ENCODE measurements around the gene DNAJA3. TPM values are rescaled to one million over a fixed set of nuclear protein-coding genes. Genes with fewer than 3 reads are reported as not detected.

Gene DNAJA3
- total and polyA plus RNA-seq, 9 of the 15 experiments (the other 6 are each of a cell fraction or from before 2014, with no cell fraction given): 8.1 to 105 (median 79.0) TPM

DNA sequence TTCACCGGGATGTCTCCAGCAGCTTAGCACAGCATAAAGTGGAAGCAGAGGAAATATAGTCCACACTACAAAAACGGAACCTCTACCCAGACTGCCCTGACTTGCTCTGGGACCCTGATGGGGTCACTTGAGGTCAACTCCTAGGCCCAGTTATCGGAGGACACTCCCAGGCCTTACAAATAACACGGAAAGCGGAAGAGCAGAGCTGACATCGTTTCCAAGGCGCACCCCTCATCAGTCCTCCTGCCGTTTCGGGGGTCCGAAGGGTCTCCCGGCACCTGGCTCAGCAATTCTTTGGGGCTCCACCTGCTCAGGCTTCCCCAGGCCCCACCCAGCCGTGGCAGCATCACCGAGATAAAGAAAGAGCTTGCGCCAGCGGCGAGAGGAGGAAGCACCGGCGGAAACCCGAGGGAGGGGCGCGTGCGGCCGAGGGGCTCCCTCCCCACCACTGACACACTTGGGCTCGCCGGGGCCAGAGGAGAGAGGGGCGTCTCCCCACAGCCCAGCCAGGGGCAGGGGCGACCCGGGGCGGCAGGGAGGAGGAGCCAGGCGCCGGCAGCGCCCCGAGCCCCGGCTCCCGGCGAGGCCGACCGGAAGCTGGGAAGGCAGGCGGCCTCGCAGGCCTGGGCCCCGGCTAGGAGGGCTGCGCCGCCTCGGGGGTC is 10.0 kb upstream of the DNAJA3 start (continued):
- TF ChIP-seq DIDO1 (tag; IDR thresholded peaks at IDR 0.05; ENCODE audit: low read depth) (no peak), MCM2 (IDR thresholded peaks at IDR 0.05; ENCODE audit: low read depth) (no peak), NCOR1 (IDR thresholded peaks at IDR 0.05) (no peak), SMAD4 (CRISPR knock-in tag; conservative IDR thresholded peaks at IDR 0.05) (peak; percentile 54), BHLHE40 (IDR thresholded peaks at IDR 0.05; ENCODE audit: low read length) (no peak), CBFA2T3 (IDR thresholded peaks at IDR 0.05) (no peak), RBM17 (IDR thresholded peaks at IDR 0.05; ENCODE audit: borderline replicate concordance, low read depth, low read length) (no peak), HNRNPLL (IDR thresholded peaks at IDR 0.05; ENCODE audit: low read depth, low read length, poor library complexity, severe bottlenecking) (peak; percentile 38), ZKSCAN1 (IDR thresholded peaks at IDR 0.05; ENCODE audit: low read depth, low read length) (no peak), USF2 (CRISPR knock-in tag; IDR thresholded peaks at IDR 0.05) (no peak), ARNT (IDR thresholded peaks at IDR 0.05) (no peak), E2F1 (CRISPR knock-in tag; IDR thresholded peaks at IDR 0.05) (no peak), MCM3 (IDR thresholded peaks at IDR 0.05) (no peak), ZNF232 (CRISPR knock-in tag; IDR thresholded peaks at IDR 0.05) (no peak), ZZZ3 (IDR thresholded peaks at IDR 0.05) (no peak), SIX5 (IDR thresholded peaks at IDR 0.05; ENCODE audit: borderline replicate concordance in 1 of 2, insufficient read depth in 1 of 2, low read depth in 1 of 2, low read length in 2 of 2) (no peak)
- TF ChIP-seq, protein P1, sequence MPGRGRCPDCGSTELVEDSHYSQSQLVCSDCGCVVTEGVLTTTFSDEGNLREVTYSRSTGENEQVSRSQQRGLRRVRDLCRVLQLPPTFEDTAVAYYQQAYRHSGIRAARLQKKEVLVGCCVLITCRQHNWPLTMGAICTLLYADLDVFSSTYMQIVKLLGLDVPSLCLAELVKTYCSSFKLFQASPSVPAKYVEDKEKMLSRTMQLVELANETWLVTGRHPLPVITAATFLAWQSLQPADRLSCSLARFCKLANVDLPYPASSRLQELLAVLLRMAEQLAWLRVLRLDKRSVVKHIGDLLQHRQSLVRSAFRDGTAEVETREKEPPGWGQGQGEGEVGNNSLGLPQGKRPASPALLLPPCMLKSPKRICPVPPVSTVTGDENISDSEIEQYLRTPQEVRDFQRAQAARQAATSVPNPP (IDR thresholded peaks at IDR 0.05; ENCODE audit: borderline replicate concordance, insufficient read depth, insufficient read length): no peak
- TF ChIP-seq, protein P2, sequence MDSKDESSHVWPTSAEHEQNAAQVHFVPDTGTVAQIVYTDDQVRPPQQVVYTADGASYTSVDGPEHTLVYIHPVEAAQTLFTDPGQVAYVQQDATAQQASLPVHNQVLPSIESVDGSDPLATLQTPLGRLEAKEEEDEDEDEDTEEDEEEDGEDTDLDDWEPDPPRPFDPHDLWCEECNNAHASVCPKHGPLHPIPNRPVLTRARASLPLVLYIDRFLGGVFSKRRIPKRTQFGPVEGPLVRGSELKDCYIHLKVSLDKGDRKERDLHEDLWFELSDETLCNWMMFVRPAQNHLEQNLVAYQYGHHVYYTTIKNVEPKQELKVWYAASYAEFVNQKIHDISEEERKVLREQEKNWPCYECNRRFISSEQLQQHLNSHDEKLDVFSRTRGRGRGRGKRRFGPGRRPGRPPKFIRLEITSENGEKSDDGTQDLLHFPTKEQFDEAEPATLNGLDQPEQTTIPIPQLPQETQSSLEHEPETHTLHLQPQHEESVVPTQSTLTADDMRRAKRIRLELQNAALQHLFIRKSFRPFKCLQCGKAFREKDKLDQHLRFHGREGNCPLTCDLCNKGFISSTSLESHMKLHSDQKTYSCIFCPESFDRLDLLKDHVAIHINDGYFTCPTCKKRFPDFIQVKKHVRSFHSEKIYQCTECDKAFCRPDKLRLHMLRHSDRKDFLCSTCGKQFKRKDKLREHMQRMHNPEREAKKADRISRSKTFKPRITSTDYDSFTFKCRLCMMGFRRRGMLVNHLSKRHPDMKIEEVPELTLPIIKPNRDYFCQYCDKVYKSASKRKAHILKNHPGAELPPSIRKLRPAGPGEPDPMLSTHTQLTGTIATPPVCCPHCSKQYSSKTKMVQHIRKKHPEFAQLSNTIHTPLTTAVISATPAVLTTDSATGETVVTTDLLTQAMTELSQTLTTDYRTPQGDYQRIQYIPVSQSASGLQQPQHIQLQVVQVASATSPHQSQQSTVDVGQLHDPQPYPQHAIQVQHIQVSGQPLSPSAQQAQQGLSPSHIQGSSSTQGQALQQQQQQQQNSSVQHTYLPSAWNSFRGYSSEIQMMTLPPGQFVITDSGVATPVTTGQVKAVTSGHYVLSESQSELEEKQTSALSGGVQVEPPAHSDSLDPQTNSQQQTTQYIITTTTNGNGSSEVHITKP (IDR thresholded peaks at IDR 0.05; ENCODE audit: partially characterized antibody): peak; percentile 65
- TF ChIP-seq, protein P3, sequence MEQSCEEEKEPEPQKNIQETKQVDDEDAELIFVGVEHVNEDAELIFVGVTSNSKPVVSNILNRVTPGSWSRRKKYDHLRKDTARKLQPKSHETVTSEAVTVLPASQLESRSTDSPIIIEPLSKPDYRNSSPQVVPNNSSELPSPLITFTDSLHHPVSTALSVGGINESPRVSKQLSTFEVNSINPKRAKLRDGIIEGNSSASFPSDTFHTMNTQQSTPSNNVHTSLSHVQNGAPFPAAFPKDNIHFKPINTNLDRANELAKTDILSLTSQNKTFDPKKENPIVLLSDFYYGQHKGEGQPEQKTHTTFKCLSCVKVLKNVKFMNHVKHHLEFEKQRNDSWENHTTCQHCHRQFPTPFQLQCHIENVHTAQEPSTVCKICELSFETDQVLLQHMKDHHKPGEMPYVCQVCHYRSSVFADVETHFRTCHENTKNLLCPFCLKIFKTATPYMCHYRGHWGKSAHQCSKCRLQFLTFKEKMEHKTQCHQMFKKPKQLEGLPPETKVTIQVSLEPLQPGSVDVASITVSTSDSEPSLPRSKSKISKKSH (CRISPR knock-in tag; IDR thresholded peaks at IDR 0.05): no peak
